ENCODE measurements around the gene SEC61A1.

The SEC61A1 gene

DNA sequence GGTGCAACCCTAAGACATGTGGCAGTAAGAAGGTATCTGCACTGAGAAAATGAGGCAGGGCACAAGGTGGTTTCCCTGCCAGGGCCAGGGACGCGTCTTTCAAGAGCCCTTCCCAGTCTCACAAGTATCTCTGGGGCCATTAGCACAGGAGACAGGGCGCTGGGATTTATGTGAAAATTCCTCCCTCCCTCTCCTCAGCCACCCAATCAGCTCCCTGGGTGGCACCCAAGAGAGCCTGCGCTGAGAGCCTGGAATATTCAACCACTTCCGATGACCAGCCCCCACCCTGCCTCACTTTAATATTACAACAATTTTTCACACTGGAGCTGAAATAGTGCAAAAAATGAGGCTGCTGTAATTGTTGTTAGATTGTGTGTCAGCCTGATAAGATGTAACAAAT lies 26.1 kb downstream of the SEC61A1 start:
- DNase-seq, result no peak

DNA sequence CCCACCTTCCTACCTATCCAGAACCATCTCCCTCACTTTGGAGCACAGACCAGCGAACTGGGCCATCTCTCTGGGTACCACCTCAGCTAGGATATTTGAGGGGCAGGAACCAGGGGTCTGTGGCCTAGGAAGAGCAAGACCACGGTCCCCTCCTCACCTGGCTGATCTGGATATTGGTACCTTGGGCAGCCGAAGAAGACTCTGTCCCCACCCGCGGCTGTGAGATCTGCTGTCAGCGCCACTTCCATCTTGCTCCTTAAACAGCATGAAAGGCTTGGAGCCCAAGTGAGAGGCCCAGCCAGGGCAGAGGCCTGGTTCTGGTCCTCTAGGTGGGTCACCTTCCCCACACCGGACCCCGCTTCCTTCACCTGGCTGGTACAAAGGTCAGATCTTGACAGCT lies 26.6 kb downstream of the SEC61A1 start:
- no peak for DNase-seq

GRCh38 chr3:128079823-128080222 lies 27.6 kb downstream of the SEC61A1 start:
- no peak for DNase-seq

DNA sequence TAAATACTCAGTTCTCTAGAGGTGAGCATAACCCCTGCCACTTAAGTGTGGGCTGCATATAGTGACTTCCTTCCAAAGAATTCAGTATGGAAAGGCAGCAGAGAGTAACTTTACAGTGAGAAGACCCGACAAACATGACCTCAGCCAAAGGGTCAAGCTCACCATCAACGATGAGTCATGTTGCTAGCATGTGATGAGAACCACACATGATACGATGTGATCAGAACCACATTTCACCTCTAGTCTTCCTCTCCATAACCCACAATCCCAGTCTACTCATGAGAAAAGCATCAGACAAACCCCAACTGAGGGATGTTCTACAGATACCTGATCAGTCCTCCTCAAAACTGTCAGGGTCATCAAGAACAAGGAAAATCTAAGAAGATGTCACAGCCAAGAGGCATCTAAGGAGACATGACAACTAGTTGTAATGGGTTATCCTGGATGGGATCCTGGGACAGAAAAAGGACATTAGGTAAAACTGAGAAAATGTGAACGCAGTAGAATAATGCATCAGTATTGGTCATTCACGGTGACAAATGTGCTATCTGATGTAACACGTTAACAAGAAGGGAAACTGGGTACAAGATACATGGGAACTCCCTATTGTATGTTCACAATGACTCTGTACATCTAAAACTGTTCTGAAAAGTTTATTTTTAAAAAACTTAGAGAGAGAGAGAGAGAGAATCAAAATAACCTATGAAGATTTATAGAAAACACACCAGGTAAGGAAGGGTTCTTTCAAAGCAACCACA lies 28.3 kb downstream of the SEC61A1 start:
- DNase-seq, result no peak

DNA sequence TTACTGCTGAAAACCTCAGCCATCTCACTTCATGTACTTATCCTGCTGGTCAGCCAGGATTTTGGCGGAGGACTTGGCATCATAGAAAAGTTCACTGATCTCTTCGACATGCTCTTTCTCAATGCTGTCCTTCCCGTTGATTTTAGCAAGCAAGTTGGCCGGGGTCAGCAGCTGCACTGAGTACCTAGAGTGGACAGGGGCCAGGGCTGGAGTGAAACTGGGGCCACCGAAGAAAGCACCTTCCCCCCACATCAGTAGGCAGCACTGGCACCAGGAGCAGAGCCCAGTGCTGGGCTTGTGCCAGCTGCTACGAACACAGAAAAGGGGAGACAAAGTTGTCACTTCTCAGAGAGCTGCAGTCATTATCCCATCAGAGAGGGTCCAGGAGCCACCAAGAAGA lies 29.0 kb downstream of the SEC61A1 start:
- DNase-seq, result no peak

GRCh38 chr3:128081846-128082245 lies 29.6 kb downstream of the SEC61A1 start:
- no peak for DNase-seq

- no peak for DNase-seq
These were observed 30.3 kb downstream of the SEC61A1 start for GRCh38 chr3:128082546-128082945.

GRCh38 chr3:128083396-128083795 lies 31.2 kb downstream of the SEC61A1 start:
- DNase-seq, result no peak

DNA sequence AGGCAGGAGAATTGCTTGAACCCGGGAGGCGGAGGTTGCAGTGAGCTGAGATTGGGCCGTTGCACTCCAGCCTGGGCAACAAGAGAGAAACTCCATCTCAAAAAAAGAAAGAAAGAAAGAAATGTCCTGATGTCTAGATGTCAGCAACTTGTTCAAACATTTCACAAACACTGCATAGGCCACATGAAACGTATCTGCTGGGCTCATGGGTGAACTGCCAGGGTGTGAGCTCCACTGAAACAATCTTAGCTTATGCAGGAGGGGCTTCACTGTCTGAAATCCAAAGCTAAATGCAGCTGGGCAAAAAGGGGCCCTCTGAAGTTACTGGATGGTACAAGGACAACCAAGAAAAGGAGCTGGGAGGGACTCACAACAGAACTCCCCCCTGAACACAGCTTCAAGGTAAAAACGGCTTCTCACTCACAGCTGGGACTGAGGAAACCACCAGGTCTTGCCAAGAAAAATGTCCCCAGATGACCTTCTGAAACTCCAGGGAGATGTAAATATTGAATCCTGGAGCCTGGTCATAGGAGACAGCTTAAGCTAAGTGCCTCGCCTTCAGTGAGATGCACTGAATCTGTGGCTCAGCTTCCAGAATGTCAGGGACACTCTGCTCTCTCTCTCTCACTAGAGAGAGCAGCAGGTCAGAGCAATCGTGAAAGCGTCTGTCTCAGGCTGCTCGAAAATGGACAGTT lies 31.9 kb downstream of the SEC61A1 start:
- no peak for DNase-seq

GRCh38 chr3:128084675-128085021 lies 32.4 kb downstream of the SEC61A1 start:
- DNase-seq, result no peak

DNA sequence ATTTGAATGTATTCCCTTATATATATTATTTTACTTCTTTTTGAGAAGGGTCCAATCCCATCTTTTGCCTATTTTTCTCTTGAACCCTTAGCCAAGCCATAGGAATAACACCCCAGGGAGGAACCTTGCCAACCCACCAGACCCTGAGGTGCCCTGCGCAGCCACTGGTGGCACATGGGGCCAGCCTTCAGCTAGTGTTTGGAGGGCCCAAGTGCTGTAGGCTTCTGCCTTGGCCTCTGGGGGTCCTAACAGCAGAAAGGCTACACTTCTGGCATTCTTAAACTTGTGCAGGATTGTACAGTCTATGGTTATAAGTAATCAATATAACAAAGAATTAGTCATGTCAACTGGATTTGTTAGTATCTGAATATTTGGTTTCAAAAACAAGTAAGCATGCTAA lies 36.9 kb downstream of the SEC61A1 start:
- no peak for DNase-seq

DNA sequence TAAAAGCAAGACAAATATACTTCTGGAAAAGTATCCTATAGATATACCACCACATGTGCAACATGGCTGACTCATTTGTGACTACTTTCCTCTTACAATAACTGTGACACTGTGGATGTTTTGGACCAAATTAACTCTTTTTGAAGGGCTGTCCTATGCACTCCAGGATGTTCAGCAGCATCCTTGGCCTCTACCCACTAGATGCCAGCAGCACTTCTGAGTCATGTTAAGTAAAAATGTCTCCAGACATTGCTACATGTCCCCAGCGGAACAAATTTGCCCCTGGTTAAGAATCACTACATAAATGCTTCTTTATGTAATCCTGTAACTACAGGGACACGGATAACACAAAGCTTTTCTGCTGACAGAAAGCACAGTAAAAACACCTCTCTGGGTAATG lies 39.3 kb downstream of the SEC61A1 start:
- DNase-seq, result no peak

DNA sequence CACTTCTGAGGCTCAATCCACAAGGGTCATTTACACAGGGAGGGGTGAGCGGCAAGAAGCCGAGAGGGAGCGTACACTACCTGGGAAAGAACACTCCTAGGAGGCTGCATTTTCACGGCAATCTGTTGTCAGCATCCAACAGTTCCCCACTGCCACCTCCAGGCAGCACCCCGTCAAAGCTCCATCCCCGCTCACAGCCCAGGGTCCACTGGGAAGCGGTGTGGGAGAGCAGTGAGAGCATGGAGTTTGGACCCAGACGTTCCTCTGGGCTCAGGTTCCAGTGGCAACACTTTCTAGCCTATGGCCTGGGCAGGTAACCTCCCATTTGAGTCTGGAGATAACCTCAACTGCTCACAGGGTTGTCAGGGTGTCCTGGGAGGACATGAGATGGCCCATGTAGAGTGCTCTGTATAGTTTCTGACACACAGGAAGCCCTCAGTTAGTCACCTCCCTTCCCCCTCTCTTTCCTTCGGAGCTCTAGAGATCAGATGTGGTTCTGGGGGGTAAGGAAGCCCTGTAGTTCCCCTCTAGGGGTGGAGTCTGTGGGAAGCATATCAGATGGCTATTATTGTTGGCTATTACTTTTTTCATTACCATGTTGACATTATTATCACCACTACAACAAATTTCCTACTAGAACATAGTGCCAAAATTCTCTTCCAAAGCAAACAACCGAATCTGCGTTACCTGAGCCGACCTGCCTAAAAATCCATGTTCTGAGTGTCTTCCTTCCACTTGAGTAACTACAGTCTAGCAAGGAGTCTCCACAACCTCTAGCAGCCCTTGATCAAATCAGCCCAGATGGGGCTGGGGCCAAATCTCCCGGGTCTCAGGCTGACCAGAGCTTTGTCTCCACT lies 42.3 kb downstream of the SEC61A1 start:
- no peak for DNase-seq

- peak; percentile 82 for DNase-seq
These were observed 43.0 kb downstream of the SEC61A1 start for GRCh38 chr3:128095222-128095703.

DNA sequence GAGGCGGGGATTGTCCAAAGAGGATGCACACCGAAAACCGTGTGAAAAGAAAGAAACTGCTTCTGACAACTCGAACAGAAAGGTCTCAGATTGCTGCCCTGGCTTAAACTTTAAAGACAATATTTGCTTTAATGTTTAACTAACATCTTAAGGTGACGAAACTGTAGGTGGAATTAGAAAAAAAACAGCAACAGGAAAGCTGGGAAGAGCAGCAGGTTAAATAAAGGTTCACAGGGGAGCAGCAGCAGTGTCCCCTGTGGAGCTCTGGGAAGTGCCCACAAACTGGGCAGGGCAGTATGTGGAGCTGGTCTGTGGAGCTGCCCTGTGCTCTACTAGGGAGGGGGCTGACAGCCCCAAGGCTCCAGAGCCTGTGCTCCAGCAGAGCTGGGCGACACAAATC lies 46.0 kb downstream of the SEC61A1 start:
- DNase-seq, result no peak

- no peak for DNase-seq
These were observed 47.9 kb downstream of the SEC61A1 start for GRCh38 chr3:128100161-128100560.

DNA sequence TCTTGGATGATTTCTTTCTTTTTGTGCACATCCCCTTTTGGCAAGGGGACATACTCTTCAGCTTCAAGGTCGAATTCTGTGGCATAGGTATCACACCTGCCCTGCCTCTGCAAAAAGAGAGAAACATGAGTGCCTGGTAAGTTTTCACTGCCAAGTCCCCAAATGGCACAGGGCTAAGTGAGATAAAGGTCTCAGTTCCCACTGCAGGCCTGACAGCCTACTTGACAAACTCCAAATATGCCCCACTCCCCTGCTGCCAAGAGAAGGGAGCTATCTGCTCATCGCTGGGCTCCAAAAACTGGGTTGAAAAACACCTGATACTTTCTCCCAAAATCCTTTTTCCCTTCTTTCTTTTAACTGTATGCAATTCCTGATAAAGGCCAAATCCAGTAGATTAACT lies 48.4 kb downstream of the SEC61A1 start:
- DNase-seq, result no peak

GRCh38 chr3:128103136-128103676 lies 51.0 kb downstream of the SEC61A1 start:
- DNase-seq, result no peak

DNA sequence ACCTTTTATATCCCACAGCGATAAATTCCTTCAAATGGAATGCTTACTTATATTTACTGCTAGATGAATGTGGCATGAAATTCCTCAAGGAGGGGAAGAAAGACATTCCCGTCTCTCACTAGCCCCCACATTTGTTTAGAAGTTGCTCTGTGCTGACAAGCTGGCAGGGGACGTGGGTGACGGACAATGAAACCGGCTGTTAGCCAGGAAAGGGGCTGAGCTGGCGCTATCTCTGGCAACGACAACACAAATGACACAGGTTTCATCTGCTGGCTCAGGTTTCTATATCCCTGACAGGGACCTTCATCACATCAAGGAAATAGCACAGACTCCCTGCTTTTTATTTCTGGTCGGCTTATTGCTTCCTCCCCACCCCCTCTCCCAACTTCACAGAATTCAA lies 55.6 kb downstream of the SEC61A1 start:
- no peak for DNase-seq

GRCh38 chr3:128111147-128111546 lies 58.9 kb downstream of the SEC61A1 start:
- no peak for DNase-seq

- no peak for DNase-seq
These were observed 60.2 kb downstream of the SEC61A1 start for GRCh38 chr3:128112357-128112968.

GRCh38 chr3:128113817-128114794 lies 61.9 kb downstream of the SEC61A1 start:
- DNase-seq, result no peak

Data from activated CD8-positive, alpha-beta memory T cell treated with anti-CD3 and anti-CD28 coated beads, Interleukin-2, amount 50 U/mL, for 4 hours (primary cell).